HT-29 (cell line): ENCODE results near the gene MCUB. TPM values are rescaled to one million over a fixed set of nuclear protein-coding genes. Genes with fewer than 3 reads are reported as not detected.

Experiments used
- DNase-seq: peaks from one replicate; pipeline ENCODE4 v3.0.0-alpha.2; 2015; ENCODE audit warnings: low spot score
- small RNA-seq: library from RNA; depleted of rRNA; stranded (forward); fragments of <200 nt; gene quantifications from one replicate; pipeline ENCODE3, GENCODE V24; 2014
- total RNA-seq: library from RNA; depleted of rRNA; stranded (reverse); fragments of >200 nt; shearing (Covaris generic); gene quantifications from 2 replicates; pipeline ENCODE4 v1.2.3, GENCODE V29; 2014; rRNA removed

MCUB gene
- total RNA-seq, 1 experiment from 2014 or later: 4.2 TPM

- DNase-seq: peak; percentile 38
Measured at GRCh38 chr4:109728385-109728784, 168.3 kb downstream of the MCUB start.

GRCh38 chr4:109729117-109729717, 169.2 kb downstream of the MCUB start:
- DNase-seq: peak; percentile 58

- DNase-seq: peak; percentile 92
Measured at GRCh38 chr4:109729718-109730618, 169.9 kb downstream of the MCUB start, which contains the start of gene PLA2G12A. Gene PLA2G12A, minus strand, starts transcription at chr4:109730070. Its CDS starts 261 bp downstream, at chr4:109729809.

- no peak for DNase-seq
Measured at GRCh38 chr4:109730619-109731545, 170.8 kb downstream of the MCUB start.

GRCh38 chr4:109733728-109734127, 173.7 kb downstream of the MCUB start:
- no peak for DNase-seq

GRCh38 chr4:109735566-109736365, 175.7 kb downstream of the MCUB start:
- no peak for DNase-seq

Small RNA genes lying within 50 kb of the gene (small RNA-seq; reads per million reads assigned to genes)
- not detected for gene HIGD1AP14

Other genes starting within 250 kb of the MCUB start
- 8.9 and 10.1 TPM in 2 replicates for gene SEC24B, start 126.4 kb upstream of the MCUB start, total RNA-seq
- 21.7 and 27.0 TPM in 2 replicates for gene CASP6, start 143.2 kb downstream of the MCUB start, total RNA-seq
- 30.7 and 33.1 TPM in 2 replicates for gene PLA2G12A, start 169.8 kb downstream of the MCUB start, total RNA-seq
- gene CFI, start 241.8 kb downstream of the MCUB start, total RNA-seq: 0.20 TPM in 1 of 2 replicates, not detected in the other